Measurements from ENCODE around the gene TNFRSF14. TPM values are rescaled to one million over a fixed set of nuclear protein-coding genes. Genes with fewer than 3 reads are reported as not detected.

The TNFRSF14 gene
- total RNA-seq, 2 experiments from 2014 or later, result 191 to 194 TPM

DNA sequence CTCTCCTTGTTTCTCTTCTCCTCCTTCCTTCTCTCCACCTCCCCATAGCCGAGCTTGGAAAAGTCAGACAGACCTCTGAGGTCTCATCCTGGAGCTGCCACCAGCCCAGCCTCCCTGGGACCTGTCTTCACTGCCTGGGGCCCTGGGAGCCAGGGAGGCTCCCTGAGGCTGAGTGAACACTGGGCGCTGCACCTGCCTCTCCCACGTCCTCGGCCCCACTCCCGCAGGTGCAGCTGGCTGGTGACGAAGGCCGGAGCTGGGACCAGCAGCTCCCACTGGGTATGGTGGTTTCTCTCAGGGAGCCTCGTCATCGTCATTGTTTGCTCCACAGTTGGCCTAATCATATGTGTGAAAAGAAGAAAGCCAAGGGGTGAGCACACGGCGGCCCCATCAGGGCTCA is 5.3 kb downstream of the TNFRSF14 start:
- no peaks in the 10 kb centered on the region for H3K27me3 ChIP-seq (ENCODE audit: control insufficient read depth in 1 of 2, insufficient read depth in 2 of 2, low read length in 2 of 2)
- CTCF ChIA-PET, result interaction anchor here (0.7 to 2.0 kb wide), 6 partner anchors 10 to 147 kb away, joined by 4 to 20 read pairs (median 6); partner anchors contain the start of genes PANK4 and PRXL2B
- TF ChIP-seq, protein P1, sequence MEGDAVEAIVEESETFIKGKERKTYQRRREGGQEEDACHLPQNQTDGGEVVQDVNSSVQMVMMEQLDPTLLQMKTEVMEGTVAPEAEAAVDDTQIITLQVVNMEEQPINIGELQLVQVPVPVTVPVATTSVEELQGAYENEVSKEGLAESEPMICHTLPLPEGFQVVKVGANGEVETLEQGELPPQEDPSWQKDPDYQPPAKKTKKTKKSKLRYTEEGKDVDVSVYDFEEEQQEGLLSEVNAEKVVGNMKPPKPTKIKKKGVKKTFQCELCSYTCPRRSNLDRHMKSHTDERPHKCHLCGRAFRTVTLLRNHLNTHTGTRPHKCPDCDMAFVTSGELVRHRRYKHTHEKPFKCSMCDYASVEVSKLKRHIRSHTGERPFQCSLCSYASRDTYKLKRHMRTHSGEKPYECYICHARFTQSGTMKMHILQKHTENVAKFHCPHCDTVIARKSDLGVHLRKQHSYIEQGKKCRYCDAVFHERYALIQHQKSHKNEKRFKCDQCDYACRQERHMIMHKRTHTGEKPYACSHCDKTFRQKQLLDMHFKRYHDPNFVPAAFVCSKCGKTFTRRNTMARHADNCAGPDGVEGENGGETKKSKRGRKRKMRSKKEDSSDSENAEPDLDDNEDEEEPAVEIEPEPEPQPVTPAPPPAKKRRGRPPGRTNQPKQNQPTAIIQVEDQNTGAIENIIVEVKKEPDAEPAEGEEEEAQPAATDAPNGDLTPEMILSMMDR (IDR thresholded peaks at IDR 0.05), result no peak
- ATAC-seq (ENCODE audit: poor library complexity), result no peak
- Mint-ChIP-seq H3K27ac (peak overlapping the region; percentile 76), H3K9me3 (no peaks in the 10 kb centered on the region), H3K4me1 (ENCODE audit: low read depth) (peaks cover 14% of the 10 kb centered on the region), H3K27me3 (no peaks in the 10 kb centered on the region), H3K4me3 (peak overlapping the region; percentile 81), H3K36me3 (ENCODE audit: low read depth) (peaks cover 30% of the 10 kb centered on the region)
- no peak for DNase-seq
- H3K27ac ChIP-seq (ENCODE audit: low read depth in 1 of 2, low read length in 2 of 2), result no peak overlapping the region
- H3K36me3 ChIP-seq (ENCODE audit: insufficient read depth, low read length), result peaks cover 60% of the 10 kb centered on the region
- H3K4me1 ChIP-seq (ENCODE audit: insufficient read depth, low read length), result peaks cover 47% of the 10 kb centered on the region
- no peak overlapping the region for H3K4me3 ChIP-seq (ENCODE audit: low read length)
- POLR2A ChIA-PET, result interaction anchor here (0.9 to 2.8 kb wide), 6 partner anchors 10 to 36 kb away, joined by 3 to 23 read pairs (median 6); no protein-coding TSS in a partner anchor
- intact Hi-C loops (cut with DNase I, micrococcal nuclease), result no loop called here
- no peaks in the 10 kb centered on the region for H3K9me3 ChIP-seq (ENCODE audit: control insufficient read depth in 1 of 2, insufficient read depth in 1 of 2, low read length in 2 of 2)

DNA sequence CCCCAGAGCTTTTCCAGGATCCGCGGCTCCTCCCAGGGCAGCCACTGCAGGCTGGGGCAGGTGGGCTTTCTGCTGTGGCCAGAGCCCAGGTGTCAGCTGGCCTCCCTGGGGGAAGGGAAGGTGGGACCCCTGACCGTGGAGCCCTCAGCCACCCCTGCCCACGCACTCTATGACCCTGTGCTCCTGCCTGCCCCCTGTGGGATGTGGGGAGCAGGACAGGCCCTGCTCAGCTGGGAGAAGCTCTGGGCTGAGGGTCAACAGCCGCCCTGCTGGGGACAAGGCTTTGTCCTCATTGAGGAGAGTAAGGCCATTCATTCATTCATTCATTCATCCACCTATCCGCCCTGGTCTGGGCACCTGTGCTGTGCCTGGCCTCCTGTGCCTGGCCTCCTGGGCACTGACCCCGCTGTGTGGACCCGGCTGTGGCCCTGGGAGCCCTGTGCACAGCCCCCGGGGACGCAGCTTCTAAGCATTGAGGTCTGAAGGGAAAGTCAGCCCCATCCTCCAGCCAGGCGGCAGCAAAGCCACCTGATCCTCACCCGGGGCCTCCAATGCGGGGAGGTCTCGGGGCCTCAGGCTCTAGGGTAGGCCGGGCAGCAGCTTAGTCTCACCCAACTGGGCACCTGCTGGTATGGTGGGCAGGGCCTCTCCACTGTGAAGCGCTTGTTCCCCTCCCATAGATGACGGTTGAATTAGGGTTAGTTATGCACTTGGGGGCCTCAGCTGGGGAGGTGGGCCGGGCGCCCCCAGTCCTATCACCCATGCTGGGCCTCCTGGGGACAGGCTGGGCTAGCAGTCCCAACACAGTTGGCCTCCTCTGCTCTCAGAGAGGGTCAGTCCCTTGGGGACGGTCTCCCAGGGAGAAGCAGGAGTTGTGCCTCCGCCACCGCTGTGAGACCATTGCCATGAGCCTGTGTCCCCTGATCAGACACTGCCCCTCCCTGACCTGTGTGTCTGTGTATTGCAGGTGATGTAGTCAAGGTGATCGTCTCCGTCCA is 6.0 kb downstream of the TNFRSF14 start:
- Mint-ChIP-seq H3K27ac (peak overlapping the region; percentile 76), H3K4me1 (ENCODE audit: low read depth) (peaks cover 11% of the 10 kb centered on the region), H3K4me3 (no peak overlapping the region), H3K27me3 (no peaks in the 10 kb centered on the region), H3K36me3 (ENCODE audit: low read depth) (peaks cover 27% of the 10 kb centered on the region), H3K9me3 (no peaks in the 10 kb centered on the region)
- POLR2A ChIA-PET, result interaction anchor here (0.9 to 2.8 kb wide), 7 partner anchors 9 to 37 kb away, joined by 3 to 23 read pairs (median 3); partner anchors contain the start of gene PRXL2B
- CTCF ChIA-PET, result interaction anchor here (0.6 to 2.0 kb wide), 8 partner anchors 10 to 148 kb away, joined by 3 to 20 read pairs (median 5); partner anchors contain the start of genes PANK4 and PRXL2B
- no peaks in the 10 kb centered on the region for H3K9me3 ChIP-seq (ENCODE audit: control insufficient read depth in 1 of 2, insufficient read depth in 1 of 2, low read length in 2 of 2)
- peak overlapping the region in 1 of 2 donors; percentile 34 for H3K27ac ChIP-seq (ENCODE audit: low read depth in 1 of 2, low read length in 2 of 2)
- H3K36me3 ChIP-seq (ENCODE audit: insufficient read depth, low read length), result peaks cover 60% of the 10 kb centered on the region
- peak; percentile 47 for ATAC-seq (ENCODE audit: poor library complexity)
- TF ChIP-seq, protein P1 (IDR thresholded peaks at IDR 0.05), result no peak
- H3K4me1 ChIP-seq (ENCODE audit: insufficient read depth, low read length), result peaks cover 42% of the 10 kb centered on the region
- no peaks in the 10 kb centered on the region for H3K27me3 ChIP-seq (ENCODE audit: control insufficient read depth in 1 of 2, insufficient read depth in 2 of 2, low read length in 2 of 2)
- intact Hi-C loops (cut with DNase I, micrococcal nuclease), result no loop called here
- peak in 2 of 14 experiments; percentile 35 to 46 for DNase-seq
- no peak overlapping the region for H3K4me3 ChIP-seq (ENCODE audit: low read length)

DNA sequence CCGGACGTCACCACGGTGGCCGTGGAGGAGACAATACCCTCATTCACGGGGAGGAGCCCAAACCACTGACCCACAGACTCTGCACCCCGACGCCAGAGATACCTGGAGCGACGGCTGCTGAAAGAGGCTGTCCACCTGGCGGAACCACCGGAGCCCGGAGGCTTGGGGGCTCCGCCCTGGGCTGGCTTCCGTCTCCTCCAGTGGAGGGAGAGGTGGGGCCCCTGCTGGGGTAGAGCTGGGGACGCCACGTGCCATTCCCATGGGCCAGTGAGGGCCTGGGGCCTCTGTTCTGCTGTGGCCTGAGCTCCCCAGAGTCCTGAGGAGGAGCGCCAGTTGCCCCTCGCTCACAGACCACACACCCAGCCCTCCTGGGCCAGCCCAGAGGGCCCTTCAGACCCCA is 7.0 kb downstream of the TNFRSF14 start:
- peaks cover 32% of the 10 kb centered on the region for H3K4me1 ChIP-seq (ENCODE audit: insufficient read depth, low read length)
- Mint-ChIP-seq H3K36me3 (ENCODE audit: low read depth) (peaks cover 27% of the 10 kb centered on the region), H3K27me3 (no peaks in the 10 kb centered on the region), H3K4me1 (ENCODE audit: low read depth) (peaks cover 5% of the 10 kb centered on the region), H3K27ac (peak overlapping the region; percentile 33), H3K4me3 (no peak overlapping the region), H3K9me3 (no peaks in the 10 kb centered on the region)
- H3K27ac ChIP-seq (ENCODE audit: low read depth in 1 of 2, low read length in 2 of 2), result no peak overlapping the region
- ChIA-PET CTCF (no interaction called here), POLR2A (interaction anchor here (3.0 kb wide), 1 partner anchor 21 kb away, joined by 20 read pairs; no protein-coding TSS in a partner anchor)
- TF ChIP-seq, protein P1 (IDR thresholded peaks at IDR 0.05), result no peak
- H3K27me3 ChIP-seq (ENCODE audit: control insufficient read depth in 1 of 2, insufficient read depth in 2 of 2, low read length in 2 of 2), result no peaks in the 10 kb centered on the region
- peaks cover 53% of the 10 kb centered on the region for H3K36me3 ChIP-seq (ENCODE audit: insufficient read depth, low read length)
- intact Hi-C loops (cut with DNase I, micrococcal nuclease), result no loop called here
- DNase-seq, result no peak
- no peaks in the 10 kb centered on the region for H3K9me3 ChIP-seq (ENCODE audit: control insufficient read depth in 1 of 2, insufficient read depth in 1 of 2, low read length in 2 of 2)
- no peak overlapping the region for H3K4me3 ChIP-seq (ENCODE audit: low read length)
- no peak for ATAC-seq (ENCODE audit: poor library complexity)

Data from CD4-positive, alpha-beta T cell (primary cell).